Gastroesophageal sphincter (tissue), 3 donors: Measurements from ENCODE around the gene MAP4K4.

Experiments used
- POLR2A ChIP-seq, 2 donors: fragments of 450-650 bp; IDR thresholded peaks; one replicate each; pipeline ENCODE4 v1.6.1; 2017; ENCODE audit warnings: antibody characterized with exemption in 2 of 2, mild to moderate bottlenecking in 2 of 2, moderate library complexity in 1 of 2
- TF ChIP-seq, protein P1 (sequence below), 4 experiments: fragments of 200-600 bp in 2 of 4; fragments of 450-650 bp in 2 of 4; sonication (generic) in 1 of 4; IDR thresholded peaks; one replicate each; pipeline ENCODE4 v1.5.1; 2017 to 2019; ENCODE audit warnings: antibody characterized with exemption in 4 of 4, mild to moderate bottlenecking in 2 of 4, moderate library complexity in 2 of 4

DNA sequence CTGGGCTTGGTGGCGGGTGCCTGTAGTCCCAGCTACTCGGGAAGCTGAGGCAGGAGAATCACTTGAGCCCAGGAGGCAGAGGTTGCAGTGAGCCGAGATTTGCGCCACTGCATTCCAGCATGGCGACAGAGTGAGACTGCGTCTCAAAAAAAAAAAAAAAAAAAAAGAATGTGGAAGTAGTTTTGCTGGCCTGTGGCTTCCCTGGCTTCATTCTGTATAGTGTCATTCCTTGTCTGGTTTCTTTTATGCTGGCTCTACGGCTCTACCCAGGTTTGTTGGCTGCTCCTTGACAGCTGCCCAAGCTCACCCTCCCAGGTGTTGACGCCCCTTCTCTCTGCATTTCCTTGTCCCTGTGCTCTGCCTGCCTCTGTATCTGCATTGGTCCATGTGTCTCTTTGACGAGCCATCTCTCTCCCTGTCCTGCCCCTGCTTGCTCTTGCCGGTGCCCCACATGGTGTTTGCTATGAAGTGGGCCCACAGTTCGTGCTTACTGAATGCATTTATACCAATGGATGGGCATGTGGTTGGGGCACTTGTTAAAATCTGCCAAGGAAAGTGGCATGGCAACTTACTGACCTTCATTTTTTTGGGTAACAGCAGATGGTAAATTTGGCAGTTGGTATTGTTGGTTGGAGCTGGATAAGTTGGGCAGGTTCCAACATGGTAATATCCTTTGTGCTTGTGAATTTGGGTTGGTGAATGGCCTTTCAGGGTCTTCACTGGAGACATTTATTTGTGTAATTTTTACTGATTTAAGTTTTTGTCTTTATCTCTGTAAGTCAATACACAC is 113.9 kb downstream of the MAP4K4 start:
- no peak for TF ChIP-seq POLR2A (IDR thresholded peaks at IDR 0.05)
- TF ChIP-seq, protein P1, sequence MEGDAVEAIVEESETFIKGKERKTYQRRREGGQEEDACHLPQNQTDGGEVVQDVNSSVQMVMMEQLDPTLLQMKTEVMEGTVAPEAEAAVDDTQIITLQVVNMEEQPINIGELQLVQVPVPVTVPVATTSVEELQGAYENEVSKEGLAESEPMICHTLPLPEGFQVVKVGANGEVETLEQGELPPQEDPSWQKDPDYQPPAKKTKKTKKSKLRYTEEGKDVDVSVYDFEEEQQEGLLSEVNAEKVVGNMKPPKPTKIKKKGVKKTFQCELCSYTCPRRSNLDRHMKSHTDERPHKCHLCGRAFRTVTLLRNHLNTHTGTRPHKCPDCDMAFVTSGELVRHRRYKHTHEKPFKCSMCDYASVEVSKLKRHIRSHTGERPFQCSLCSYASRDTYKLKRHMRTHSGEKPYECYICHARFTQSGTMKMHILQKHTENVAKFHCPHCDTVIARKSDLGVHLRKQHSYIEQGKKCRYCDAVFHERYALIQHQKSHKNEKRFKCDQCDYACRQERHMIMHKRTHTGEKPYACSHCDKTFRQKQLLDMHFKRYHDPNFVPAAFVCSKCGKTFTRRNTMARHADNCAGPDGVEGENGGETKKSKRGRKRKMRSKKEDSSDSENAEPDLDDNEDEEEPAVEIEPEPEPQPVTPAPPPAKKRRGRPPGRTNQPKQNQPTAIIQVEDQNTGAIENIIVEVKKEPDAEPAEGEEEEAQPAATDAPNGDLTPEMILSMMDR (IDR thresholded peaks at IDR 0.05) = no peak
